ENCODE data around the gene CYP27A1. TPM values are rescaled to one million over a fixed set of nuclear protein-coding genes. Genes with fewer than 3 reads are reported as not detected.
"Not testable (repeated sequence)": the region's sequence is repeated elsewhere in the genome, so short reads cannot be mapped to it uniquely, and the experiment has no call there.

The CYP27A1 gene
- total RNA-seq, 1 donor from 2014 or later: 16.8 TPM

- no peak for DNase-seq (ENCODE audit: low spot score in 2 of 2, unreplicated experiment in 2 of 2)
- H3K4me3 Mint-ChIP-seq: no peak overlapping the region
- no peaks in the 10 kb centered on the region for H3K4me1 Mint-ChIP-seq
- H3K27ac Mint-ChIP-seq: peak overlapping the region; percentile 33
- H3K9me3 Mint-ChIP-seq: no peaks in the 10 kb centered on the region
- no peaks in the 10 kb centered on the region for H3K27me3 Mint-ChIP-seq (ENCODE audit: low read depth)
- TF ChIP-seq, protein P1, sequence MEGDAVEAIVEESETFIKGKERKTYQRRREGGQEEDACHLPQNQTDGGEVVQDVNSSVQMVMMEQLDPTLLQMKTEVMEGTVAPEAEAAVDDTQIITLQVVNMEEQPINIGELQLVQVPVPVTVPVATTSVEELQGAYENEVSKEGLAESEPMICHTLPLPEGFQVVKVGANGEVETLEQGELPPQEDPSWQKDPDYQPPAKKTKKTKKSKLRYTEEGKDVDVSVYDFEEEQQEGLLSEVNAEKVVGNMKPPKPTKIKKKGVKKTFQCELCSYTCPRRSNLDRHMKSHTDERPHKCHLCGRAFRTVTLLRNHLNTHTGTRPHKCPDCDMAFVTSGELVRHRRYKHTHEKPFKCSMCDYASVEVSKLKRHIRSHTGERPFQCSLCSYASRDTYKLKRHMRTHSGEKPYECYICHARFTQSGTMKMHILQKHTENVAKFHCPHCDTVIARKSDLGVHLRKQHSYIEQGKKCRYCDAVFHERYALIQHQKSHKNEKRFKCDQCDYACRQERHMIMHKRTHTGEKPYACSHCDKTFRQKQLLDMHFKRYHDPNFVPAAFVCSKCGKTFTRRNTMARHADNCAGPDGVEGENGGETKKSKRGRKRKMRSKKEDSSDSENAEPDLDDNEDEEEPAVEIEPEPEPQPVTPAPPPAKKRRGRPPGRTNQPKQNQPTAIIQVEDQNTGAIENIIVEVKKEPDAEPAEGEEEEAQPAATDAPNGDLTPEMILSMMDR (IDR thresholded peaks at IDR 0.05; ENCODE audit: unreplicated experiment): no peak
- H3K36me3 Mint-ChIP-seq: peaks cover 36% of the 10 kb centered on the region
Measured at GRCh38 chr2:218755567-218756404, 26.2 kb upstream of the CYP27A1 start.

DNA sequence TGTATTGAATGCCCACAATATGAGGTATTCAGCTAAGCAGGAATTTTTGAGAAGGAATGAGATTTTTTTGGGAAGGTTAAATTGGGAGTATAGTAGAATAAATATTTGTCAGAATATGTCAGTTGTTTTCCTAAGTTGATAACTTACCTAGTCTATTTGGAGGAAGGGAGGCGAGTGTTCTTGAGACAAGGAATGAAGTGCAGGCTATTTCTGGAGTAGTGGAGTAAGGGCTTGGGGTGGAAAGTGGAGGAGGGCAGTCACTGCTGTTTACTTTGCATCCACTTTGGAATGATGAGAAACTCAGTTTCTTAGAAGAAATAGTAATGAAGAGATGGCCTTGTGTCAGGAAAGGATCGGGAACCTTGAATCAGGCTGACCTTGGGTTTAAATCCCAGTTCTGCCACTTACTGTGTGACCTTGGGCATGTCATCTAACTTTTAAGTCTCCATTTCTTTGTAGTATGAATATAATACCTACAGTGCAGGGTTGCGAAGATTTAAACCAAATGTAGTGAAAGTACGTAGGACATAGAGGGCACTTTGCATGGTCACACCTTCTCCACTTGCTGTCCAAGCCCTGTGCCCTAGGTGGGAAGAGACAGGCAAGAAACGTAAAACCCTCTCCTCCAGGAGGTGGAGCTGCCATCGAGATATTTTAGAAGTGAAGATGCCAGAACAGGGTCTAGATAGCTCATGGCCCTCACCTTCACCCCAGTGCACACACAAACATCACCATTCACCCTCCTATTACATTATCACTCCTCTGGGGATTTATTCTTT is 25.2 kb upstream of the CYP27A1 start:
- Mint-ChIP-seq H3K27me3 (ENCODE audit: low read depth) (no peaks in the 10 kb centered on the region), H3K27ac (no peak overlapping the region), H3K9me3 (no peaks in the 10 kb centered on the region), H3K4me3 (no peak overlapping the region), H3K36me3 (peaks cover 32% of the 10 kb centered on the region), H3K4me1 (no peaks in the 10 kb centered on the region)
- no peak for DNase-seq (ENCODE audit: low spot score in 2 of 2, unreplicated experiment in 2 of 2)
- TF ChIP-seq, protein P1 (IDR thresholded peaks at IDR 0.05; ENCODE audit: unreplicated experiment): no peak

DNA sequence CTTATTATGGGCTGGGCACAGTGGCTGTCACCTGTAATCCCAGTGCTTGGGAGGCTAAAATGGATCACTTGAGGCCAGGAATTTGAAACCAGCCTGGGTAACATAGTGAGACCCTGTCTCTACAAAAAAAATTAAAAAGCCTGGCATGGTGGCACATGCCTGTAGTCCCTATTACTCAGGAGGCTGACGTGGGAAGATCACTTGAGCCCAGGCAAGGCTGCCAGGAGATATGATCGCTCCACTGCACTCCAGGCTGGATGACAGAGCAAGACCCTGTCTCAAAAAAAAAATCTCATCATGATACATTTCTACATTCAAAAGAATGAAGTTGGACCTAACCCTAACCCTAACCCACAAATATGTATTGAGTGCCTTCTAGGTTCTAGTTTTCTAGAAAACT is 20.2 kb upstream of the CYP27A1 start:
- Mint-ChIP-seq H3K36me3 (peaks cover 2% of the 10 kb centered on the region), H3K4me3 (no peak overlapping the region), H3K4me1 (no peaks in the 10 kb centered on the region), H3K27me3 (ENCODE audit: low read depth) (no peaks in the 10 kb centered on the region), H3K9me3 (no peaks in the 10 kb centered on the region), H3K27ac (no peak overlapping the region)
- TF ChIP-seq, protein P1 (IDR thresholded peaks at IDR 0.05; ENCODE audit: unreplicated experiment): no peak
- no peak for DNase-seq (ENCODE audit: low spot score in 2 of 2, unreplicated experiment in 2 of 2)

DNA sequence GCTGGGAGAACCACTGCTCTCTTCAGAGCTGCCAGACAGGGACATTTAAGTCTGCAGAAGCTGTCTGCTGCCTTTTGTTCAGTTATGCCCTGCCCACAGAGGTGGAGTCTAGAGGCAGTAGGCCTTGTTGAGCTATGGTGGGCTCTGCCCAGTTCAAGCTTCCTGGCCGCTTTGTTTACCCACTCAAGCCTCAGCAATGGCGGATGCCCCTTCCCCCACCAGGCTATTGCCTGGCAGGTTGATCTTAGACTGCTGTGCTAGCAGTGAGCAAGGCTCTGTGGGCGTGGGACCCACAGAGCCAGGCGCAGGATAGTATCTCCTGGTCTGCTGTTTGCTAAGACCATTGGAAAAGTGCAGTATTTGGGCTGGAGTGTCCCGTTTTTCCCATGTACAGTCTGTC is 9.2 kb upstream of the CYP27A1 start:
- not testable (repeated sequence) for H3K27me3 Mint-ChIP-seq (ENCODE audit: low read depth); H3K27ac Mint-ChIP-seq; H3K4me3 Mint-ChIP-seq; H3K4me1 Mint-ChIP-seq; DNase-seq (ENCODE audit: low spot score in 2 of 2, unreplicated experiment in 2 of 2)
- H3K9me3 Mint-ChIP-seq: peaks cover 20% of the 10 kb centered on the region
- peaks cover 42% of the 10 kb centered on the region for H3K36me3 Mint-ChIP-seq

GRCh38 chr2:218773881-218774280 is 8.1 kb upstream of the CYP27A1 start:
- Mint-ChIP-seq H3K4me1 (no peaks in the 10 kb centered on the region), H3K36me3 (peaks cover 43% of the 10 kb centered on the region), H3K27me3 (ENCODE audit: low read depth) (no peaks in the 10 kb centered on the region), H3K4me3 (no peak overlapping the region), H3K27ac (no peak overlapping the region), H3K9me3 (peaks cover 20% of the 10 kb centered on the region)
- TF ChIP-seq, protein P1 (IDR thresholded peaks at IDR 0.05; ENCODE audit: unreplicated experiment): no peak
- no peak for DNase-seq (ENCODE audit: low spot score in 2 of 2, unreplicated experiment in 2 of 2)

- Mint-ChIP-seq H3K9me3 (peaks cover 10% of the 10 kb centered on the region), H3K27me3 (ENCODE audit: low read depth) (no peaks in the 10 kb centered on the region), H3K4me3 (no peak overlapping the region), H3K36me3 (peaks cover 30% of the 10 kb centered on the region), H3K27ac (no peak overlapping the region), H3K4me1 (peaks cover 15% of the 10 kb centered on the region)
- no peak for DNase-seq (ENCODE audit: low spot score in 2 of 2, unreplicated experiment in 2 of 2)
- TF ChIP-seq, protein P1 (IDR thresholded peaks at IDR 0.05; ENCODE audit: unreplicated experiment): no peak
Measured at GRCh38 chr2:218776488-218776887, 5.5 kb upstream of the CYP27A1 start.
